ENCODE results near the gene HLA-DRA.

Gene HLA-DRA

GRCh38 chr6:32406197-32406596, 33.5 kb upstream of the HLA-DRA start:
- no peak overlapping the region for H3K27ac ChIP-seq
- DNase-seq (ENCODE audit: low read depth, low spot score), result no peak

GRCh38 chr6:32406857-32407256, 32.8 kb upstream of the HLA-DRA start, which contains the start of gene BTNL2:
BTNL2 (minus strand) TSS chr6:32407181; CDS start chr6:32407123, 58 bp downstream.
- DNase-seq (ENCODE audit: low read depth, low spot score), result no peak
- Histone ChIP-seq H3K27ac (no peak within 1 kb of the TSS), H3K36me3 (ENCODE audit: insufficient read depth, low read length) (no peaks in the 10 kb centered on the region), H3K9ac (ENCODE audit: insufficient read length) (no peak within 1 kb of the TSS), H3K9me3 (ENCODE audit: low read depth, low read length) (no peaks in the 10 kb centered on the region), H3K4me3 (no peak within 1 kb of the TSS)
- no peak for TF ChIP-seq POLR2AphosphoS5 (IDR thresholded peaks at IDR 0.05; ENCODE audit: borderline replicate concordance, low read depth, low read length)
- no peak for TF ChIP-seq EZH2 (IDR thresholded peaks at IDR 0.05)
- no peak for TF ChIP-seq FOXP2 (optimal IDR thresholded peaks at IDR 0.05; ENCODE audit: control extremely low read depth, extremely low read length, insufficient read depth)

More at GRCh38 chr6:32406197-32406596, 33.5 kb upstream of the HLA-DRA start:
- no peak for TF ChIP-seq POLR2AphosphoS5 (IDR thresholded peaks at IDR 0.05; ENCODE audit: borderline replicate concordance, low read depth, low read length)
- no peak for TF ChIP-seq EZH2 (IDR thresholded peaks at IDR 0.05)
- no peak for TF ChIP-seq FOXP2 (optimal IDR thresholded peaks at IDR 0.05; ENCODE audit: control extremely low read depth, extremely low read length, insufficient read depth)
- Histone ChIP-seq H3K9me3 (ENCODE audit: low read depth, low read length) (no peaks in the 10 kb centered on the region), H3K4me3 (no peak overlapping the region), H3K36me3 (ENCODE audit: insufficient read depth, low read length) (no peaks in the 10 kb centered on the region), H3K9ac (ENCODE audit: insufficient read length) (no peak overlapping the region)

- no peak overlapping the region for H3K9ac ChIP-seq (ENCODE audit: insufficient read length)
- H3K9me3 ChIP-seq (ENCODE audit: low read depth, low read length), result no peaks in the 10 kb centered on the region
- H3K27ac ChIP-seq, result no peak overlapping the region
- H3K4me3 ChIP-seq, result no peak overlapping the region
- TF ChIP-seq EZH2 (IDR thresholded peaks at IDR 0.05) (no peak), FOXP2 (optimal IDR thresholded peaks at IDR 0.05; ENCODE audit: control extremely low read depth, extremely low read length, insufficient read depth) (no peak), POLR2AphosphoS5 (IDR thresholded peaks at IDR 0.05; ENCODE audit: borderline replicate concordance, low read depth, low read length) (no peak)
- no peak for DNase-seq (ENCODE audit: low read depth, low spot score)
- no peaks in the 10 kb centered on the region for H3K36me3 ChIP-seq (ENCODE audit: insufficient read depth, low read length)
These were observed 28.8 kb upstream of the HLA-DRA start for GRCh38 chr6:32410906-32411305.

GRCh38 chr6:32411566-32412327, 27.9 kb upstream of the HLA-DRA start:
- no peaks in the 10 kb centered on the region for H3K36me3 ChIP-seq (ENCODE audit: insufficient read depth, low read length)
- no peak for DNase-seq (ENCODE audit: low read depth, low spot score)
- no peak overlapping the region for H3K9ac ChIP-seq (ENCODE audit: insufficient read length)
- no peak overlapping the region for H3K4me3 ChIP-seq
- no peak overlapping the region for H3K27ac ChIP-seq
- no peak for TF ChIP-seq POLR2AphosphoS5 (IDR thresholded peaks at IDR 0.05; ENCODE audit: borderline replicate concordance, low read depth, low read length)
- no peak for TF ChIP-seq EZH2 (IDR thresholded peaks at IDR 0.05)
- TF ChIP-seq FOXP2 (optimal IDR thresholded peaks at IDR 0.05; ENCODE audit: control extremely low read depth, extremely low read length, insufficient read depth), result no peak
- H3K9me3 ChIP-seq (ENCODE audit: low read depth, low read length), result no peaks in the 10 kb centered on the region

- no peak for TF ChIP-seq POLR2AphosphoS5 (IDR thresholded peaks at IDR 0.05; ENCODE audit: borderline replicate concordance, low read depth, low read length)
- no peak for TF ChIP-seq FOXP2 (optimal IDR thresholded peaks at IDR 0.05; ENCODE audit: control extremely low read depth, extremely low read length, insufficient read depth)
- H3K36me3 ChIP-seq (ENCODE audit: insufficient read depth, low read length), result no peaks in the 10 kb centered on the region
- no peaks in the 10 kb centered on the region for H3K9me3 ChIP-seq (ENCODE audit: low read depth, low read length)
- no peak overlapping the region for H3K9ac ChIP-seq (ENCODE audit: insufficient read length)
- no peak overlapping the region for H3K4me3 ChIP-seq
- DNase-seq (ENCODE audit: low read depth, low spot score), result peak; percentile 40
- no peak overlapping the region for H3K27ac ChIP-seq
These were observed 26.1 kb upstream of the HLA-DRA start for GRCh38 chr6:32413427-32414047.

GRCh38 chr6:32415521-32416019, 24.1 kb upstream of the HLA-DRA start:
- H3K4me3 ChIP-seq, result peak overlapping the region; percentile 74
- no peak for TF ChIP-seq POLR2AphosphoS5 (IDR thresholded peaks at IDR 0.05; ENCODE audit: borderline replicate concordance, low read depth, low read length)
- TF ChIP-seq FOXP2 (optimal IDR thresholded peaks at IDR 0.05; ENCODE audit: control extremely low read depth, extremely low read length, insufficient read depth), result no peak
- no peak for TF ChIP-seq EZH2 (IDR thresholded peaks at IDR 0.05)
- H3K9ac ChIP-seq (ENCODE audit: insufficient read length), result peak overlapping the region; percentile 70
- peak; percentile 64 for DNase-seq (ENCODE audit: low read depth, low spot score)
- no peaks in the 10 kb centered on the region for H3K9me3 ChIP-seq (ENCODE audit: low read depth, low read length)
- no peaks in the 10 kb centered on the region for H3K36me3 ChIP-seq (ENCODE audit: insufficient read depth, low read length)
- H3K27ac ChIP-seq, result no peak overlapping the region

- H3K9ac ChIP-seq (ENCODE audit: insufficient read length), result peak overlapping the region; percentile 70
- H3K4me3 ChIP-seq, result peak overlapping the region; percentile 74
These were observed 23.7 kb upstream of the HLA-DRA start for GRCh38 chr6:32416036-32416435.

GRCh38 chr6:32424589-32425300, 14.9 kb upstream of the HLA-DRA start:
- Histone ChIP-seq H3K36me3 (ENCODE audit: insufficient read depth, low read length) (no peaks in the 10 kb centered on the region), H3K9ac (ENCODE audit: insufficient read length) (no peak overlapping the region), H3K9me3 (ENCODE audit: low read depth, low read length) (no peaks in the 10 kb centered on the region), H3K4me3 (no peak overlapping the region), H3K27ac (no peak overlapping the region)
- no peak for TF ChIP-seq POLR2AphosphoS5 (IDR thresholded peaks at IDR 0.05; ENCODE audit: borderline replicate concordance, low read depth, low read length)
- TF ChIP-seq FOXP2 (optimal IDR thresholded peaks at IDR 0.05; ENCODE audit: control extremely low read depth, extremely low read length, insufficient read depth), result no peak
- TF ChIP-seq EZH2 (IDR thresholded peaks at IDR 0.05), result no peak
- no peak for DNase-seq (ENCODE audit: low read depth, low spot score)

More at GRCh38 chr6:32416036-32416435, 23.7 kb upstream of the HLA-DRA start:
- TF ChIP-seq FOXP2 (optimal IDR thresholded peaks at IDR 0.05; ENCODE audit: control extremely low read depth, extremely low read length, insufficient read depth) (no peak), EZH2 (IDR thresholded peaks at IDR 0.05) (no peak)
- Histone ChIP-seq H3K36me3 (ENCODE audit: insufficient read depth, low read length) (no peaks in the 10 kb centered on the region), H3K9me3 (ENCODE audit: low read depth, low read length) (no peaks in the 10 kb centered on the region), H3K27ac (no peak overlapping the region)
- DNase-seq (ENCODE audit: low read depth, low spot score), result no peak
